HepG2 (cell line): Measurements from ENCODE around the gene UGP2. TPM values are rescaled to one million over a fixed set of nuclear protein-coding genes. Genes with fewer than 3 reads are reported as not detected.

Source experiments
- BORCS8-MEF2B ChIP-seq: sonication (generic); formaldehyde crosslinking; IDR thresholded peaks from 2 replicates; pipeline ENCODE4 v1.8.0; 2022; ENCODE audit warnings: mild to moderate bottlenecking, missing genetic modification reagents
- CCAR2 ChIP-seq: fragments of 200-400 bp; formaldehyde crosslinking; optimal IDR thresholded peaks from 2 replicates; pipeline ENCODE3; 2018; ENCODE audit warnings: low read depth, mild to moderate bottlenecking, low read length, moderate library complexity
- FIP1L1 ChIP-seq: fragments of 200-400 bp; formaldehyde crosslinking; IDR thresholded peaks from 2 replicates; pipeline ENCODE4 v1.6.1; 2018; ENCODE audit warnings: low read depth, mild to moderate bottlenecking, low read length, moderate library complexity, borderline replicate concordance; ENCODE audit not compliant: insufficient read depth
- FOXA3 ChIP-seq: IDR thresholded peaks from 2 replicates; pipeline ENCODE4 v1.6.1; 2016; ENCODE audit warnings: missing genetic modification reagents, missing compliant biosample characterization
- HOXA3 ChIP-seq: sonication (generic); formaldehyde crosslinking; IDR thresholded peaks from 2 replicates; pipeline ENCODE4 v1.5.0; 2020; ENCODE audit warnings: missing genetic modification reagents
- IKZF4 ChIP-seq: sonication (generic); formaldehyde crosslinking; IDR thresholded peaks from 2 replicates; pipeline ENCODE4 v1.5.1; 2020; ENCODE audit warnings: borderline replicate concordance, mild to moderate bottlenecking, low read depth, missing genetic modification reagents; ENCODE audit errors: not compliant biosample characterization
- SMYD3 ChIP-seq: sonication (generic); formaldehyde crosslinking; IDR thresholded peaks from 2 replicates; pipeline ENCODE4 v1.8.1; 2023; ENCODE audit warnings: mild to moderate bottlenecking, missing genetic modification reagents
- SRF ChIP-seq: IDR thresholded peaks from 2 replicates; pipeline ENCODE4 v1.6.1; 2011; ENCODE audit warnings: mild to moderate bottlenecking, low read depth, low read length, moderate library complexity
- SRSF4 ChIP-seq: fragments of 200-400 bp; formaldehyde crosslinking; IDR thresholded peaks from one replicate; pipeline ENCODE4 v1.6.1; 2018; ENCODE audit warnings: mild to moderate bottlenecking, low read depth, low read length, moderate library complexity; ENCODE audit not compliant: poor library complexity, severe bottlenecking
- TBX3 ChIP-seq: fragments of 450-650 bp; IDR thresholded peaks from 2 replicates; pipeline ENCODE4 v1.6.1; 2017; ENCODE audit warnings: antibody characterized with exemption, mild to moderate bottlenecking, inconsistent platforms, borderline replicate concordance
- ZNF264 ChIP-seq: sonication (generic); formaldehyde crosslinking; IDR thresholded peaks from 2 replicates; pipeline ENCODE4 v1.4.0; 2020; ENCODE audit warnings: missing genetic modification reagents
- ZNF451 ChIP-seq: sonication (generic); formaldehyde crosslinking; IDR thresholded peaks from 2 replicates; pipeline ENCODE4 v1.5.0; 2020; ENCODE audit warnings: mild to moderate bottlenecking, missing genetic modification reagents
- ZNF530 ChIP-seq: sonication (generic); formaldehyde crosslinking; IDR thresholded peaks from 2 replicates; pipeline ENCODE4 v1.5.0; 2020; ENCODE audit warnings: low read depth, mild to moderate bottlenecking, missing genetic modification reagents
- ZNF75D ChIP-seq: sonication (generic); formaldehyde crosslinking; IDR thresholded peaks from 2 replicates; pipeline ENCODE4 v1.8.1; 2023; ENCODE audit warnings: missing genetic modification reagents, mild to moderate bottlenecking, borderline replicate concordance
- ZNF768 ChIP-seq: sonication (generic); formaldehyde crosslinking; IDR thresholded peaks from 2 replicates; pipeline ENCODE4 v1.4.0; 2020; ENCODE audit warnings: missing genetic modification reagents
- polyA plus RNA-seq, 8 experiments: library from polyadenylated mRNA; depleted of rRNA in 3 of 8; stranded (reverse) in 7 of 8; unstranded in 1 of 8; fragments of >200 nt; fragmentation: Illumina TruSeq in 4 of 8; extraction: Trizol in 4 of 8; gene quantifications; 2 replicates each; pipeline versions ENCODE4 v1.2.1 to v1.2.3, GENCODE V29; 2011 to 2016; ENCODE audit warnings: low read depth in 4 of 8, missing spikeins in 1 of 8, mixed read lengths in 1 of 8; ENCODE audit not compliant: insufficient read depth in 1 of 8
- total RNA-seq, 5 experiments: library from RNA; depleted of rRNA; stranded (reverse); fragments of >200 nt; fragmentation: Illumina TruSeq; extraction: Trizol; gene quantifications; 2 replicates each; pipeline ENCODE4 v1.2.3, GENCODE V29; 2016; ENCODE audit warnings: low read depth in 1 of 5
- TF ChIP-seq, protein P1 (sequence below): sonication (generic); formaldehyde crosslinking; IDR thresholded peaks from 2 replicates; pipeline ENCODE4 v1.4.0; 2020; ENCODE audit warnings: mild to moderate bottlenecking, missing genetic modification reagents
- TF ChIP-seq, protein P2 (sequence below): sonication (generic); formaldehyde crosslinking; IDR thresholded peaks from 2 replicates; pipeline ENCODE4 v1.9.0; 2021; ENCODE audit warnings: missing genetic modification reagents, mild to moderate bottlenecking, borderline replicate concordance
- TF ChIP-seq, protein P3 (sequence below): sonication (generic); formaldehyde crosslinking; IDR thresholded peaks from 2 replicates; pipeline ENCODE4 v1.4.0; 2020; ENCODE audit warnings: missing genetic modification reagents
- TF ChIP-seq, protein P4 (sequence below): IDR thresholded peaks from 2 replicates; pipeline ENCODE4 v1.6.1; 2016; ENCODE audit warnings: low read depth
- TF ChIP-seq, protein P5 (sequence below): sonication (generic); formaldehyde crosslinking; IDR thresholded peaks from 2 replicates; pipeline ENCODE4 v1.4.0; 2020; ENCODE audit warnings: mild to moderate bottlenecking, missing genetic modification reagents

Gene UGP2
- total and polyA plus RNA-seq, 2 of the 13 experiments (the other 11 are each of a cell fraction or from before 2014, with no cell fraction given), result 96.0 to 134 TPM

GRCh38 chr2:63840081-63840784 is 1.5 kb upstream of the UGP2 start (continued):
- TF ChIP-seq, protein P1, sequence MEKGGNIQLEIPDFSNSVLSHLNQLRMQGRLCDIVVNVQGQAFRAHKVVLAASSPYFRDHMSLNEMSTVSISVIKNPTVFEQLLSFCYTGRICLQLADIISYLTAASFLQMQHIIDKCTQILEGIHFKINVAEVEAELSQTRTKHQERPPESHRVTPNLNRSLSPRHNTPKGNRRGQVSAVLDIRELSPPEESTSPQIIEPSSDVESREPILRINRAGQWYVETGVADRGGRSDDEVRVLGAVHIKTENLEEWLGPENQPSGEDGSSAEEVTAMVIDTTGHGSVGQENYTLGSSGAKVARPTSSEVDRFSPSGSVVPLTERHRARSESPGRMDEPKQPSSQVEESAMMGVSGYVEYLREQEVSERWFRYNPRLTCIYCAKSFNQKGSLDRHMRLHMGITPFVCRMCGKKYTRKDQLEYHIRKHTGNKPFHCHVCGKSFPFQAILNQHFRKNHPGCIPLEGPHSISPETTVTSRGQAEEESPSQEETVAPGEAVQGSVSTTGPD (CRISPR knock-in tag), result 0 out of 2 replicates have a peak, but pooled peaks have one; percentile 33
- TF ChIP-seq, protein P2, sequence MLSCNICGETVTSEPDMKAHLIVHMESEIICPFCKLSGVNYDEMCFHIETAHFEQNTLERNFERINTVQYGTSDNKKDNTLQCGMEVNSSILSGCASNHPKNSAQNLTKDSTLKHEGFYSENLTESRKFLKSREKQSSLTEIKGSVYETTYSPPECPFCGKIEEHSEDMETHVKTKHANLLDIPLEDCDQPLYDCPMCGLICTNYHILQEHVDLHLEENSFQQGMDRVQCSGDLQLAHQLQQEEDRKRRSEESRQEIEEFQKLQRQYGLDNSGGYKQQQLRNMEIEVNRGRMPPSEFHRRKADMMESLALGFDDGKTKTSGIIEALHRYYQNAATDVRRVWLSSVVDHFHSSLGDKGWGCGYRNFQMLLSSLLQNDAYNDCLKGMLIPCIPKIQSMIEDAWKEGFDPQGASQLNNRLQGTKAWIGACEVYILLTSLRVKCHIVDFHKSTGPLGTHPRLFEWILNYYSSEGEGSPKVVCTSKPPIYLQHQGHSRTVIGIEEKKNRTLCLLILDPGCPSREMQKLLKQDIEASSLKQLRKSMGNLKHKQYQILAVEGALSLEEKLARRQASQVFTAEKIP, result no peak
- TF ChIP-seq ZNF75D (peak; percentile 15; the same call in 1 of the 2 replicates), SRSF4 (no peak), BORCS8-MEF2B (peak; percentile 92; the same call in 1 of the 2 replicates), IKZF4 (peak; percentile 58), FIP1L1 (no peak), FOXA3 (no peak), ZNF451 (CRISPR knock-in tag) (no peak), TBX3 (no peak), SMYD3 (CRISPR knock-in tag) (no peak), ZNF530 (CRISPR knock-in tag) (no peak), HOXA3 (CRISPR knock-in tag) (no peak), ZNF264 (no peak), CCAR2 (no peak), SRF (no peak), ZNF768 (CRISPR knock-in tag) (no peak)
- TF ChIP-seq, protein P3, sequence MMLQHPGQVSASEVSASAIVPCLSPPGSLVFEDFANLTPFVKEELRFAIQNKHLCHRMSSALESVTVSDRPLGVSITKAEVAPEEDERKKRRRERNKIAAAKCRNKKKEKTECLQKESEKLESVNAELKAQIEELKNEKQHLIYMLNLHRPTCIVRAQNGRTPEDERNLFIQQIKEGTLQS, result no peak
- TF ChIP-seq, protein P4, sequence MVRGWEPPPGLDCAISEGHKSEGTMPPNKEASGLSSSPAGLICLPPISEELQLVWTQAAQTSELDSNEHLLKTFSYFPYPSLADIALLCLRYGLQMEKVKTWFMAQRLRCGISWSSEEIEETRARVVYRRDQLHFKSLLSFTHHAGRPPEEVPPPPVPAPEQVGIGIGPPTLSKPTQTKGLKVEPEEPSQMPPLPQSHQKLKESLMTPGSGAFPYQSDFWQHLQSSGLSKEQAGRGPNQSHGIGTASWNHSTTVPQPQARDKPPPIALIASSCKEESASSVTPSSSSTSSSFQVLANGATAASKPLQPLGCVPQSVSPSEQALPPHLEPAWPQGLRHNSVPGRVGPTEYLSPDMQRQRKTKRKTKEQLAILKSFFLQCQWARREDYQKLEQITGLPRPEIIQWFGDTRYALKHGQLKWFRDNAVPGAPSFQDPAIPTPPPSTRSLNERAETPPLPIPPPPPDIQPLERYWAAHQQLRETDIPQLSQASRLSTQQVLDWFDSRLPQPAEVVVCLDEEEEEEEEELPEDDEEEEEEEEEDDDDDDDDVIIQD (CRISPR knock-in tag), result no peak
- TF ChIP-seq, protein P5, sequence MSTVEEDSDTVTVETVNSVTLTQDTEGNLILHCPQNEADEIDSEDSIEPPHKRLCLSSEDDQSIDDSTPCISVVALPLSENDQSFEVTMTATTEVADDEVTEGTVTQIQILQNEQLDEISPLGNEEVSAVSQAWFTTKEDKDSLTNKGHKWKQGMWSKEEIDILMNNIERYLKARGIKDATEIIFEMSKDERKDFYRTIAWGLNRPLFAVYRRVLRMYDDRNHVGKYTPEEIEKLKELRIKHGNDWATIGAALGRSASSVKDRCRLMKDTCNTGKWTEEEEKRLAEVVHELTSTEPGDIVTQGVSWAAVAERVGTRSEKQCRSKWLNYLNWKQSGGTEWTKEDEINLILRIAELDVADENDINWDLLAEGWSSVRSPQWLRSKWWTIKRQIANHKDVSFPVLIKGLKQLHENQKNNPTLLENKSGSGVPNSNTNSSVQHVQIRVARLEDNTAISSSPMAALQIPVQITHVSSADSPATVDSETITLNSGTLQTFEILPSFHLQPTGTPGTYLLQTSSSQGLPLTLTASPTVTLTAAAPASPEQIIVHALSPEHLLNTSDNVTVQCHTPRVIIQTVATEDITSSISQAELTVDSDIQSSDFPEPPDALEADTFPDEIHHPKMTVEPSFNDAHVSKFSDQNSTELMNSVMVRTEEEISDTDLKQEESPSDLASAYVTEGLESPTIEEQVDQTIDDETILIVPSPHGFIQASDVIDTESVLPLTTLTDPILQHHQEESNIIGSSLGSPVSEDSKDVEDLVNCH (CRISPR knock-in tag), result peak; percentile 91; the same call in 1 of the 2 replicates
